ENCODE data around the gene FBXO21. TPM values are rescaled to one million over a fixed set of nuclear protein-coding genes. Genes with fewer than 3 reads are reported as not detected.
"Not testable (repeated sequence)": the region's sequence is repeated elsewhere in the genome, so short reads cannot be mapped to it uniquely, and the experiment has no call there.

Gene FBXO21
- total RNA-seq, 2 donors from 2014 or later: 25.8 to 28.4 TPM

GRCh38 chr12:117098361-117099217 is 91.7 kb downstream of the FBXO21 start:
- intact Hi-C loops (cut with DNase I): no loop called here
- DNase-seq (ENCODE audit: low spot score): peak; percentile 82

GRCh38 chr12:117098024-117098360 is 92.3 kb downstream of the FBXO21 start:
- DNase-seq (ENCODE audit: low spot score): no peak
- intact Hi-C loops (cut with DNase I): no loop called here

DNA sequence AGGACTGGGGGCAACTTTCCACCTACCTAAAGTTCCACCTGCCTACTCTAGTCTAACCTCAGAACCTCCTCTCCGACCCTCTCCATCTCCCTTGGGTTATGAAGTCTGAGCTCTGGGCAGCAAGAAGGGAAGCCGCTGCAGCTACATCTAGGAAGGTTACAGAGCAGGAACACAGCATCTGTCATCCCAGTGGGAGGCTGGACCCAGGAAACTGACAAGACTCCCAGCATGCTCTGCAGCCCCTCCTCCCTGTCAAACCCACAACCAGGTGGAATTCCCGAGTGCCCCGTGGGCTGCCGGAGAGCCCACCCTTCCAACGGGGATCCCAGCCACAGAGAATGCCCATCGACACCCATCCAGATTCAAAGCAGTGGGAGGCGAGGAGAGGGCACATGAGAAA is 93.1 kb downstream of the FBXO21 start:
- peak; percentile 14 for DNase-seq (ENCODE audit: low spot score)
- intact Hi-C loops (cut with DNase I): no loop called here

GRCh38 chr12:117096501-117097042 is 93.7 kb downstream of the FBXO21 start:
- intact Hi-C loops (cut with DNase I): no loop called here

GRCh38 chr12:117095191-117095590 is 95.1 kb downstream of the FBXO21 start:
- intact Hi-C loops (cut with DNase I): not testable (repeated sequence)
- peak; percentile 29 for DNase-seq (ENCODE audit: low spot score)

More at GRCh38 chr12:117096501-117097042, 93.7 kb downstream of the FBXO21 start:
- peak; percentile 40 for DNase-seq (ENCODE audit: low spot score)

GRCh38 chr12:117093918-117094630 is 96.2 kb downstream of the FBXO21 start:
- peak; percentile 66 for DNase-seq (ENCODE audit: low spot score)
- intact Hi-C loops (cut with DNase I): no loop called here

GRCh38 chr12:117093431-117093830 is 96.8 kb downstream of the FBXO21 start:
- intact Hi-C loops (cut with DNase I): no loop called here

DNA sequence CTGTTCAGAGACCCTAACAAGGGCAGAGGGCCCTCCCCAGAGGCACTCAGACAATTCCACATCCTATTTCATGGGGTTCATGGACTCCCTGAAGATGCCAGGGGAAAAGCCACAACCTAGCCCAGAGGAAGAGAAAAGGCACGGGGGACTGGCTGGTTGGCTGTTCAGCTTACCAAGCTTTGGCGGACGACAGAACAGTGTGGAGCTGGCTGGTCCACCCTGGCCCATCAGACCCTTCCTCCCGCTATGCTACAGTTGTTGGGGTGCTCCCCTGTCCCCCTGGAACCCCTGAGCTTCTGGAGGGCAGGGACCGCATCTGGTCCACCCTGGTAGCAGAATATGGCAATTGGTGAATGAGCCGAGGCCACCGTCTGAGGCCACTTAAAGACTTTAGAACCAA is 97.4 kb downstream of the FBXO21 start:
- intact Hi-C loops (cut with DNase I): no loop called here
- DNase-seq (ENCODE audit: low spot score): peak; percentile 43

More at GRCh38 chr12:117093431-117093830, 96.8 kb downstream of the FBXO21 start:
- no peak for DNase-seq (ENCODE audit: low spot score)

- DNase-seq (ENCODE audit: low spot score): no peak
- intact Hi-C loops (cut with DNase I): no loop called here
Observed at GRCh38 chr12:117092511-117092780, 97.8 kb downstream of the FBXO21 start.

Other genes starting within 250 kb of the FBXO21 start
- gene TESC, start 91.1 kb downstream of the FBXO21 start, total RNA-seq: 1 to 10 TPM; 3.0 to 5.8 TPM
- gene NOS1, start 171.2 kb upstream of the FBXO21 start, total RNA-seq: under 1 TPM; 0.60 to 0.86 TPM